ENCODE data around the gene DLX5. TPM values are rescaled to one million over a fixed set of nuclear protein-coding genes. Genes with fewer than 3 reads are reported as not detected.
"Not testable (repeated sequence)": the region's sequence is repeated elsewhere in the genome, so short reads cannot be mapped to it uniquely, and the experiment has no call there.

DLX5 gene
- total RNA-seq: 2.5 and 3.2 TPM in 2 replicates

- H3K79me2 ChIP-seq (ENCODE audit: insufficient read depth, low read length): peaks cover 25% of the 10 kb centered on the region
- DNase-seq (ENCODE audit: insufficient read length, low spot score, missing footprints): peak; percentile 97
- H3K9me3 ChIP-seq (ENCODE audit: low read depth, low read length): no peaks in the 10 kb centered on the region
- peak; percentile 8 for TF ChIP-seq CTCF (IDR thresholded peaks at IDR 0.05; ENCODE audit: extremely low read depth, low read depth, low read length)
- peaks cover 26% of the 10 kb centered on the region for H3K4me1 ChIP-seq (ENCODE audit: insufficient read depth, low read length)
- no peaks in the 10 kb centered on the region for H4K20me1 ChIP-seq (ENCODE audit: insufficient read depth, low read length)
- H3K27ac ChIP-seq (ENCODE audit: low read depth, low read length): peak within 1 kb of the TSS; percentile 83
- no peaks in the 10 kb centered on the region for H3K27me3 ChIP-seq (ENCODE audit: insufficient read depth, low read length)
- H2AFZ ChIP-seq (ENCODE audit: low read length): peak within 1 kb of the TSS; percentile 91
- peak within 1 kb of the TSS; percentile 95 for H3K4me3 ChIP-seq (ENCODE audit: insufficient read depth, low read length)
- peak within 1 kb of the TSS; percentile 95 for H3K4me2 ChIP-seq (ENCODE audit: insufficient read depth, low read length)
- H3K36me3 ChIP-seq (ENCODE audit: insufficient read depth, low read length): peaks cover 3% of the 10 kb centered on the region
Measured at GRCh38 chr7:97024209-97025129, at the start of gene DLX5. Gene DLX5 (minus strand): TSS chr7:97024831. CDS start chr7:97024623, 208 bp downstream.

GRCh38 chr7:97072025-97072424 is 47.4 kb upstream of the DLX5 start:
- H2AFZ ChIP-seq (ENCODE audit: low read length); H3K79me2 ChIP-seq (ENCODE audit: insufficient read depth, low read length); H3K36me3 ChIP-seq (ENCODE audit: insufficient read depth, low read length); H3K4me3 ChIP-seq (ENCODE audit: insufficient read depth, low read length); H3K27me3 ChIP-seq (ENCODE audit: insufficient read depth, low read length); H3K9me3 ChIP-seq (ENCODE audit: low read depth, low read length); DNase-seq (ENCODE audit: insufficient read length, low spot score, missing footprints); H3K4me1 ChIP-seq (ENCODE audit: insufficient read depth, low read length); H3K27ac ChIP-seq (ENCODE audit: low read depth, low read length); H4K20me1 ChIP-seq (ENCODE audit: insufficient read depth, low read length); H3K4me2 ChIP-seq (ENCODE audit: insufficient read depth, low read length): not testable (repeated sequence)

GRCh38 chr7:97064972-97065587 is 40.4 kb upstream of the DLX5 start:
- no peaks in the 10 kb centered on the region for H4K20me1 ChIP-seq (ENCODE audit: insufficient read depth, low read length)
- H3K36me3 ChIP-seq (ENCODE audit: insufficient read depth, low read length): no peaks in the 10 kb centered on the region
- no peaks in the 10 kb centered on the region for H3K9me3 ChIP-seq (ENCODE audit: low read depth, low read length)
- H3K4me1 ChIP-seq (ENCODE audit: insufficient read depth, low read length): no peaks in the 10 kb centered on the region
- H2AFZ ChIP-seq (ENCODE audit: low read length): no peak overlapping the region
- no peak for DNase-seq (ENCODE audit: insufficient read length, low spot score, missing footprints)
- H3K27ac ChIP-seq (ENCODE audit: low read depth, low read length): no peak overlapping the region
- TF ChIP-seq CTCF (IDR thresholded peaks at IDR 0.05; ENCODE audit: extremely low read depth, low read depth, low read length): peak; percentile 73
- no peak overlapping the region for H3K4me3 ChIP-seq (ENCODE audit: insufficient read depth, low read length)
- no peak overlapping the region for H3K4me2 ChIP-seq (ENCODE audit: insufficient read depth, low read length)
- no peaks in the 10 kb centered on the region for H3K79me2 ChIP-seq (ENCODE audit: insufficient read depth, low read length)
- no peaks in the 10 kb centered on the region for H3K27me3 ChIP-seq (ENCODE audit: insufficient read depth, low read length)

- H3K36me3 ChIP-seq (ENCODE audit: insufficient read depth, low read length): no peaks in the 10 kb centered on the region
- no peak for TF ChIP-seq CTCF (IDR thresholded peaks at IDR 0.05; ENCODE audit: extremely low read depth, low read depth, low read length)
- H3K27me3 ChIP-seq (ENCODE audit: insufficient read depth, low read length): no peaks in the 10 kb centered on the region
- H3K9me3 ChIP-seq (ENCODE audit: low read depth, low read length): no peaks in the 10 kb centered on the region
- no peak for DNase-seq (ENCODE audit: insufficient read length, low spot score, missing footprints)
- no peaks in the 10 kb centered on the region for H3K79me2 ChIP-seq (ENCODE audit: insufficient read depth, low read length)
- no peak overlapping the region for H3K4me3 ChIP-seq (ENCODE audit: insufficient read depth, low read length)
- H3K4me2 ChIP-seq (ENCODE audit: insufficient read depth, low read length): no peak overlapping the region
- no peaks in the 10 kb centered on the region for H3K4me1 ChIP-seq (ENCODE audit: insufficient read depth, low read length)
- no peak overlapping the region for H2AFZ ChIP-seq (ENCODE audit: low read length)
- no peak overlapping the region for H3K27ac ChIP-seq (ENCODE audit: low read depth, low read length)
- no peaks in the 10 kb centered on the region for H4K20me1 ChIP-seq (ENCODE audit: insufficient read depth, low read length)
Measured at GRCh38 chr7:97064020-97064419, 39.4 kb upstream of the DLX5 start.

Data from osteoblast (primary cell).